Neural progenitor cell (in vitro differentiated cells): ENCODE results near the gene RAB8B.

Experiments
- EZH2 ChIP-seq: fragments of 200-600 bp; sonication (generic); IDR thresholded peaks from 2 replicates; pipeline ENCODE4 v1.6.1; 2017; ENCODE audit warnings: antibody characterized with exemption, mild to moderate bottlenecking, moderate library complexity
- TF ChIP-seq, protein P1 (sequence below): fragments of 200-600 bp; sonication (generic); IDR thresholded peaks from 2 replicates; pipeline ENCODE4 v1.5.1; 2017; ENCODE audit warnings: antibody characterized with exemption, mild to moderate bottlenecking

DNA sequence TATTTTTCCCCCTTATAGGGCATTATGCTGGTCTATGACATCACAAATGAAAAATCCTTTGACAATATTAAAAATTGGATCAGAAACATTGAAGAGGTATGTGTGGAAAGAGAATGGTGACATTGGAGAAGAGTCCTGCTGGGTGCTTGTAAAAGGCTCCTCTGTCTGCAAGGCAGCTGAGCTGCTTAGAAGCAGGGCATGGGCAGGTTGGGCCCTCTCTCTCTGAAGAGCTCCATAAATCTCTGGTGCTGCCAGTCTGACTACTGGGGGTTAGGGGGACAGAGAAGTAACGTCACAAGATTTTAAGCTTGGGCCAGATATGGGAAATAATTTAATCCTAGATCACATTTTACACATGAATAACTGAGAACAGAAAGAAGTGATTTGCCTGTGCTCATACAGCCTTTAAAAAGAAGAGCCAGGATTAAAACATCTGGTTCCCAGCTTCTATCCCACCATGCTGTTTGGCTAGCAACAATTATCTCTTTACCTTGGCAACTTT lies 66.1 kb downstream of the RAB8B start:
- TF ChIP-seq, protein P1, sequence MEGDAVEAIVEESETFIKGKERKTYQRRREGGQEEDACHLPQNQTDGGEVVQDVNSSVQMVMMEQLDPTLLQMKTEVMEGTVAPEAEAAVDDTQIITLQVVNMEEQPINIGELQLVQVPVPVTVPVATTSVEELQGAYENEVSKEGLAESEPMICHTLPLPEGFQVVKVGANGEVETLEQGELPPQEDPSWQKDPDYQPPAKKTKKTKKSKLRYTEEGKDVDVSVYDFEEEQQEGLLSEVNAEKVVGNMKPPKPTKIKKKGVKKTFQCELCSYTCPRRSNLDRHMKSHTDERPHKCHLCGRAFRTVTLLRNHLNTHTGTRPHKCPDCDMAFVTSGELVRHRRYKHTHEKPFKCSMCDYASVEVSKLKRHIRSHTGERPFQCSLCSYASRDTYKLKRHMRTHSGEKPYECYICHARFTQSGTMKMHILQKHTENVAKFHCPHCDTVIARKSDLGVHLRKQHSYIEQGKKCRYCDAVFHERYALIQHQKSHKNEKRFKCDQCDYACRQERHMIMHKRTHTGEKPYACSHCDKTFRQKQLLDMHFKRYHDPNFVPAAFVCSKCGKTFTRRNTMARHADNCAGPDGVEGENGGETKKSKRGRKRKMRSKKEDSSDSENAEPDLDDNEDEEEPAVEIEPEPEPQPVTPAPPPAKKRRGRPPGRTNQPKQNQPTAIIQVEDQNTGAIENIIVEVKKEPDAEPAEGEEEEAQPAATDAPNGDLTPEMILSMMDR = no peak
- TF ChIP-seq EZH2 = no peak
